ENCODE data around the gene ZNF853. TPM values are rescaled to one million over a fixed set of nuclear protein-coding genes. Genes with fewer than 3 reads are reported as not detected.

ZNF853 gene
- total RNA-seq, 1 experiment from 2014 or later = 12.3 TPM

DNA sequence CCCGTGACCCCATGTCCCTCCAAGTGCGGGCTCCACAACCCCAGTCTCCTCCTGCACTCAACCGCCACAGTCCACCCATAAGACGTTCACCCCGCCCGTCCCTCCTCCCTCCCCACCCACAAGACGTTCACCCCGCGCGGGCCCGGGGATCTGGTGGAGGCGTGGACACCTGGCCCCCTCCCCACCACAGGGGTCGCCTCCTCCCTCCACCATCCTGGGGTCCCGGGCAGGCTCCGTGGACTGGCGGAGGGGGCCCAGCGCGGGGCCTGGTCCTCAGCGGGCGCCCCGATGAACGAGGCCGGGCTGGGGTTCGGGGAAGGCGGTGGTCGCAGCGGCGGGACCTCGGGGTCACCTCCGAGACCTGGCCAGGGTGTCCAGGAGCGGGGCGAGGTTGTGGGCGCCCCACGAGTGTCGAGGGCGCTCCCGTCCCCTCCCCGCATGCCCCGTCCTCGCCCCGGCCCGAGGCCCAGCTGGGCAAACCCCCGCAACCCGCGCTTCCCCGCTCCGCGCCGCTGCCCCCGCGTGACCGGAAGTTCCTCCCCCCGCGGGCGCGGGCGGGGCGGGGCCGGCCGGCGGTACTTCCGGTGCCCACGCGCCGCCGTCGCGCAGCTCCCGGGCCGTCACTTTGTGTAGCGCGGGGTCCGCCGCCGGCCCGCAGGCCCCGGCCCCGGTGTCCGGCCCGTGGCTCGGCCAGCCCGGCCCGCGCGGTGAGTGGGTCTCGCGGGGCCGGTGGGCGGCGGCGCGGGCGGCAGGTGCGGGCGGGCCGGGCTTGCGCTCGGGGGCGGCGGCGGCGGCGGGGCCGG lies 21.5 kb downstream of the ZNF853 start, which contains the start of gene ZNF316:
Gene ZNF316, plus strand, starts transcription at position 578 of the 803 bp plus-strand sequence. CDS start 5,092 bp downstream, outside the sequence.
- TF ChIP-seq, protein P1, sequence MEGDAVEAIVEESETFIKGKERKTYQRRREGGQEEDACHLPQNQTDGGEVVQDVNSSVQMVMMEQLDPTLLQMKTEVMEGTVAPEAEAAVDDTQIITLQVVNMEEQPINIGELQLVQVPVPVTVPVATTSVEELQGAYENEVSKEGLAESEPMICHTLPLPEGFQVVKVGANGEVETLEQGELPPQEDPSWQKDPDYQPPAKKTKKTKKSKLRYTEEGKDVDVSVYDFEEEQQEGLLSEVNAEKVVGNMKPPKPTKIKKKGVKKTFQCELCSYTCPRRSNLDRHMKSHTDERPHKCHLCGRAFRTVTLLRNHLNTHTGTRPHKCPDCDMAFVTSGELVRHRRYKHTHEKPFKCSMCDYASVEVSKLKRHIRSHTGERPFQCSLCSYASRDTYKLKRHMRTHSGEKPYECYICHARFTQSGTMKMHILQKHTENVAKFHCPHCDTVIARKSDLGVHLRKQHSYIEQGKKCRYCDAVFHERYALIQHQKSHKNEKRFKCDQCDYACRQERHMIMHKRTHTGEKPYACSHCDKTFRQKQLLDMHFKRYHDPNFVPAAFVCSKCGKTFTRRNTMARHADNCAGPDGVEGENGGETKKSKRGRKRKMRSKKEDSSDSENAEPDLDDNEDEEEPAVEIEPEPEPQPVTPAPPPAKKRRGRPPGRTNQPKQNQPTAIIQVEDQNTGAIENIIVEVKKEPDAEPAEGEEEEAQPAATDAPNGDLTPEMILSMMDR (IDR thresholded peaks at IDR 0.05; ENCODE audit: insufficient read depth in 1 of 2, low read depth in 1 of 2, low read length in 1 of 2, severe bottlenecking in 1 of 2, unreplicated experiment in 1 of 2) = no peak
- Mint-ChIP-seq H3K27ac (ENCODE audit: unreplicated experiment) (peak within 1 kb of the TSS; percentile 61), H3K36me3 (ENCODE audit: insufficient read depth, unreplicated experiment) (peaks cover 19% of the 10 kb centered on the region), H3K4me3 (ENCODE audit: unreplicated experiment) (peak within 1 kb of the TSS; percentile 72), H3K9me3 (ENCODE audit: unreplicated experiment) (no peaks in the 10 kb centered on the region), H3K4me1 (ENCODE audit: low read depth, unreplicated experiment) (peaks cover 11% of the 10 kb centered on the region), H3K27me3 (ENCODE audit: insufficient read depth, unreplicated experiment) (no peaks in the 10 kb centered on the region)
- ChIA-PET CTCF (no interaction called here), POLR2A (no interaction called here)
- intact Hi-C loops (cut with micrococcal nuclease; ENCODE audit: unreplicated experiment) = loop anchor here (2.0 kb wide), 1 partner anchor 70 kb away; the partner anchor contains the start of gene ZNF12
- BruUV-seq (replicated peaks) = no TSS peak
- peaks cover 3% of the 10 kb centered on the region; the same call in 1 of the 2 replicates for H3K36me3 ChIP-seq (ENCODE audit: control insufficient read depth, insufficient read depth, low read length)
- no peaks in the 10 kb centered on the region for H3K27me3 ChIP-seq (replicated peaks; ENCODE audit: control insufficient read depth, insufficient read depth, low read length)
- peak in 1 of 2 experiments; percentile 62 for DNase-seq
- peak within 1 kb of the TSS; percentile 97 for H3K4me3 ChIP-seq (ENCODE audit: low read depth, low read length)
- peaks cover 4% of the 10 kb centered on the region for H3K4me1 ChIP-seq
- H3K9me3 ChIP-seq = no peaks in the 10 kb centered on the region

DNA sequence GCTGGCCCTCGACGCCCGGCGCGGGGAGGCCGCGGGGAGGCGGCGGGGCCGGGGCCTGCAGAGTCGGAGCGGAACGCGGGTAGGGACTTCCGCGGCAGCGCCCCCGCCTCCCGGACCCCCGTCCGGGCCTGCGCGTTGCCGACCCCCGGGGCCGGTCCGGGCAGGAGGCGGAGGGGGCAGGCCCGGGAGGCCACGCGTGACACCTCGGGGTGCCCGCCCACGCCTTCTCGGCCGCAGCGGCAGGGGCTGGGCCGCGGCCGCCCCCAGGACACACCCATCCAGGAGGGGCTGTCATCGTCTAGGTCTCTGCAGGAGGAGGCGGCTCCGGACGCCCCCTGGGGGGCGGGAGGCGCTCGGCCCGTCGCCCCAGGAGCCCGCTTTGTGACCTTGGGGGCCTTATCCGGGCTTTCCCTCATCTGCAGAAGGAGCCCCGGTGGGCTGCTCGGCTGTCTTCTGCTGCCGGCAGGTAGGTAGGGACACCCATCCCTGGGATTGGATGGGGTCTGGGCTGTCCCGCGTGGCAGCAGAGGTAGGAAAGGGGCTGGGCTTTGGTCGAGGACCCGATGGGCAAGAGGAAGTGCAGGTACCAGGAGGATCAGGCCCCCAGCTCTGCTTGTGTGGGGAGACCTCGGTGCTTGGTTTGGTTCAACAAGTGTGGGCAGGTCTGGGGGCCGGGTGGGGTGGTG lies 22.3 kb downstream of the ZNF853 start:
- TF ChIP-seq, protein P1 (IDR thresholded peaks at IDR 0.05; ENCODE audit: insufficient read depth in 1 of 2, low read depth in 1 of 2, low read length in 1 of 2, severe bottlenecking in 1 of 2, unreplicated experiment in 1 of 2) = peak; percentile 61 to 81
- peak overlapping the region; percentile 97 for H3K4me3 ChIP-seq (ENCODE audit: low read depth, low read length)
- Mint-ChIP-seq H3K4me3 (ENCODE audit: unreplicated experiment) (peak overlapping the region; percentile 72), H3K9me3 (ENCODE audit: unreplicated experiment) (no peaks in the 10 kb centered on the region), H3K4me1 (ENCODE audit: low read depth, unreplicated experiment) (peaks cover 11% of the 10 kb centered on the region), H3K27ac (ENCODE audit: unreplicated experiment) (no peak overlapping the region), H3K27me3 (ENCODE audit: insufficient read depth, unreplicated experiment) (no peaks in the 10 kb centered on the region), H3K36me3 (ENCODE audit: insufficient read depth, unreplicated experiment) (peaks cover 24% of the 10 kb centered on the region)
- peak; percentile 54 to 71 for DNase-seq
- POLR2A ChIA-PET = no interaction called here
- H3K4me1 ChIP-seq = peaks cover 4% of the 10 kb centered on the region
- H3K9me3 ChIP-seq = no peaks in the 10 kb centered on the region
- peaks cover 3% of the 10 kb centered on the region; the same call in 1 of the 2 replicates for H3K36me3 ChIP-seq (ENCODE audit: control insufficient read depth, insufficient read depth, low read length)
- intact Hi-C loops (cut with micrococcal nuclease; ENCODE audit: unreplicated experiment) = loop anchor here (2.0 kb wide), 1 partner anchor 69 kb away; the partner anchor contains the start of gene ZNF12
- CTCF ChIA-PET = no interaction called here
- no TSS peak for BruUV-seq (replicated peaks)
- no peaks in the 10 kb centered on the region for H3K27me3 ChIP-seq (replicated peaks; ENCODE audit: control insufficient read depth, insufficient read depth, low read length)

DNA sequence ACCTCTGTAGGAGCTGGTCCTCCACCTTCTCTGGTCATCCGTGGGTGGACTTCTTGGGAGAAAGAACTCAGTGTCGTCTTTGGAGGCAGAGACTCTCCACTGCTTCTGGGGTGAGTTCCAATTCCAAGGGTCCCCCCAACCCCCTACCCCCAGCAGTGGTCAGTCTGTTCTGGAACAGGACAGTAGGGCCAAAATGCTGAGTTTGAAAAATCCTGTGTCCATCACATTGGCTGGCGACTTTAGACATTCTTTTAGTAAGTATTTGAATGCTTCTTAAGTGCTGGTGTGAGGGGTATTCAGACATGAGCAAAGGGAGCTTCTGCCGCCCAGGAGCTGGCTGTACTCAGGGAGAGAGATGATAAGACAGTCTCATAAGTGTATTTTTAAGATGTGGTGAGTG lies 23.6 kb downstream of the ZNF853 start:
- CTCF ChIA-PET = no interaction called here
- Mint-ChIP-seq H3K27me3 (ENCODE audit: insufficient read depth, unreplicated experiment) (no peaks in the 10 kb centered on the region), H3K27ac (ENCODE audit: unreplicated experiment) (no peak overlapping the region), H3K36me3 (ENCODE audit: insufficient read depth, unreplicated experiment) (peaks cover 24% of the 10 kb centered on the region), H3K9me3 (ENCODE audit: unreplicated experiment) (no peaks in the 10 kb centered on the region), H3K4me3 (ENCODE audit: unreplicated experiment) (no peak overlapping the region), H3K4me1 (ENCODE audit: low read depth, unreplicated experiment) (peaks cover 11% of the 10 kb centered on the region)
- Histone ChIP-seq H3K4me3 (ENCODE audit: low read depth, low read length) (no peak overlapping the region), H3K9me3 (no peaks in the 10 kb centered on the region), H3K36me3 (ENCODE audit: control insufficient read depth, insufficient read depth, low read length) (peaks cover 3% of the 10 kb centered on the region; the same call in 1 of the 2 replicates), H3K27me3 (replicated peaks; ENCODE audit: control insufficient read depth, insufficient read depth, low read length) (no peaks in the 10 kb centered on the region), H3K4me1 (peaks cover 4% of the 10 kb centered on the region)
- POLR2A ChIA-PET = no interaction called here
- intact Hi-C loops (cut with micrococcal nuclease; ENCODE audit: unreplicated experiment) = no loop called here
- TF ChIP-seq, protein P1 (IDR thresholded peaks at IDR 0.05; ENCODE audit: insufficient read depth in 1 of 2, low read depth in 1 of 2, low read length in 1 of 2, severe bottlenecking in 1 of 2, unreplicated experiment in 1 of 2) = no peak
- no peak for DNase-seq
- no TSS peak for BruUV-seq (replicated peaks)

Data from Caco-2 (cell line).